Fibroblast of skin of left quadriceps (primary cell): ENCODE measurements around the gene DNAJB6.

Source experiments
- DNase-seq, 2 experiments: peaks; one replicate each; pipeline ENCODE4 v3.0.0-alpha.2; 2013; ENCODE audit warnings: low read depth in 2 of 2

Gene DNAJB6

DNA sequence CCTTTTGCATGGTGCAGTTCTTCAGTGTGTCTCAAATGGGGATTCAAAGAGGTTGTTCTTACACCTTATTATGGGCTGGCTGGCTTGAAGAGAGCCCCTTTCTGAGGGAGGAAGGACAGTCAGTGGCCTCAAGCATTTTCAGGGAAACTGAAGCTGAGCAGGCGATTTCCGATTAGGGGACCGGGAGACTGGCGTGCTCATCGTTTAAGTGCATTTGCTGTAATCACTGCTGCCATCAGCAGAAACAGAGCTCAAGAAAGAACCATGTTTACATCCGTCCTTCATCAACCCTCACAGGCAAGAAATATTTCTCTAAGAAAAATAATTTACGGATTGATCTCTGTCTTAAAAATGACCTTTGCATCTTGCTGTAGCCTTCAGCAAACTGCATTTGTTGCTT lies 32.2 kb downstream of the DNAJB6 start:
- DNase-seq, result no peak

DNA sequence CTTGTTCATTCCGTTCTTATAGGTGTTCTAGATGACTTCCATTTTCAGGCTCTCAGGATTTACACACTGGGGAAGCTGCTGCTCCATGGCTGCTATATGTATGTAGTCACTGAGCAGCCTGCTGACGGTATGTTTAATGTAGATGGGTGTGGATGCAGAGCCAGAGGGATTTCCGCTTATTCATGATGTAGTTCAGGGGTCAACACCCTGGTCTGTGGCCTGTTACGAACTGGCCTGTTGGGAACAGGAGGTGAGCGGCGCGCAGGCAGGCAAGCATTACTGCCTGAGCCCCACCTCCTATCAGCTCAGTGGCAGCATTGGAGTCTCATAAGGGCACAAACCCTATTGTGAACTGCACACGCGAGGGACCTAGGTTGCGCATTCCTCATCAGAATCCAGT lies 33.9 kb downstream of the DNAJB6 start:
- no peak for DNase-seq

DNA sequence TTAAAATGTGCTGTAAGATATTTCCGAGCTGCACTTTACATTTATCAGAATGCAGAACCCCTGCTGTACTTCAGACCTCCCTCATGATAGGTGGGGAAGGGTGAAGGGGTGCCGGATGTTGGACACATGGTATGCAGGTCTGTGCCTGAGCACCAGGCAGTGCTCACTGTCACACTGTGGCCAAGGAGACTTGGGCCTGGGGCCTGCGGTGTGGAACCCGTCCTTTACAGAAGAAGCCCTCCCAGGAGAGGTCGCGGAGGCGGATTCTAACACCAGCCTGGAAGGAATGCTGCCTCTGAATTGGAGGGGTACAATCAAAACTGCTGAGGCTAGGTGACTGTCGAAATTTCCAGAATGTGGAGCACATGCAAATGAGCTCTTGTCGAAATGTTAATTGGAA lies 34.5 kb downstream of the DNAJB6 start:
- no peak for DNase-seq

DNA sequence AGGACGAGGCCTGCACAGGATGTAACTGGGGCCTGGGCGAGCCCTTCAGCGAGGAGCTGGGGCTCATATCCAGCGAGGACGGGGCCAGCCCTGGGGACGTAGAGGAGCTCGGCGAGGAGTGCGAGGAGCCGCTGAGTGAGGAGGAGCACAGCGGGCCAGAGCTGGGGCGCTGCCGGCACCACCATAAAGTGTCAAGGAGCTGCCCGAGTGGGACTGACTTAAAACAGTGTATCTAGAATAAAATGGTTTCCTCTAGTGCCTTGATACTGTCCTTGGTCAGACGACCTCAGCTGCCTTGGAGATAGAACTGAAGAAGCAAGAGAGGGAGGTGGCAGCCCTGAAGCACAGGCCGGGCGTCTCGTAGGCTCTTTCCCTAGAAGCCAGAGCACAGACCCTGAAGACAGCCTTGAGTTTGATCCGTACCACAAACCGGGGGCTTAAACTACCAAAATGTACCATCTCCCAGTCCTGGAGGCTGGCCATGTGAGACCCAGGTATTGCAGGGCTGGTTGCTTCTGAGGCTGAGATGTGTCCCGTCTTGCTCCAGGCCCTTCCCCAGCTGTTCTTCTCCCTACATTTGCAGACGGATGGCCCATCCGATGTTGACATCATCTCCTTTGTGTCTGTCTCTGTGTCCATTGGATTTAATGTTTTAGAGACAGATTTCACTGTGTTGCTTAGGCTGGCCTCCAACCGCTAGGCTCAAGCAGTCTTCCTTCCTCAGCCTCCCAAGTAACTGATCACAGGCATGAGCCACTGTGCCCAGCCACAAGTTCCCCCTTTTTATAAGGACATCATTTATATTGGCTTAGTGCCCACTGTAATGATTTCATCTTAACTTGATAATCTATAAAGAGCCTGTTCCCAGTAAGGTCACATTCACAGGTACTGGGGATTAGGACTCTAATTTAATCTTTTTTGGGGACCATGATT lies 35.8 kb downstream of the DNAJB6 start:
- no peak for DNase-seq

DNA sequence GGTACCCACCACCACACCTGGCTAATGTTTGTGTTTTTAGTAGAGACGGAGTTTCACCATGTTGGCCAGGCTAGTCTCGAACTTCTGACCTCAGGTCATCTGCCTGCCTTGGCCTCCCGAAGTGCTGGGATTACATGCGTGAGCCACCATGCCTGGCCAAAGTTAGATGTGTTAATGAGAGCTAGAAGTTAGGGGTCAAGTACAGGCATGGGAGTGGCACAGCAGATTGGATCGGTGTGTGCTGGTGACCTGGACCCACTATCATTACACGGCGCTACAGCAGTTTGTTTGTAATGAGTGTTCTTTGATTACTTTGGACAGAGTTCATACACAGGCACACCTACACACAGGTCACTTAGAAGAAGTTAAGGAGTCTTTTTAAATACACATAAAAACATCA lies 36.7 kb downstream of the DNAJB6 start:
- DNase-seq, result no peak

DNA sequence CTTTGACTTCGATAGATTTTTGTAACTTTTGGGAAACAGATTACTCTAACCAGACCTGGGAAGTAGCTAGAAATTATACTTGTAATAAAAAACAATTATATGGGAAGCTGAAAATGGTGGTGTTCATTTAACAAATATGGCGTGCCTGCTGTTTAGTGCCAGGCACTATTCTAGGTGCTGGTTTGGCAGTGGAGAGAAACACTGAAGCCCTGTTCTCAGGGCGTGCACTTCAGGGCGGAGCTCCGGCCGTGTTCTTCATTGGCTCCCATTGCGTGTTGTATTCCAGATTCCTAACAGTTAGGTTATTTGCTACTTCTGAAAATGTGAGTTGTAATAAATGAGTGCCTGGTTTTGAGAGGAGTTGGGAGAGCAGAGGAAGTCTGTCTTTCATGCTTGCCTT lies 38.6 kb downstream of the DNAJB6 start:
- DNase-seq, result no peak

DNA sequence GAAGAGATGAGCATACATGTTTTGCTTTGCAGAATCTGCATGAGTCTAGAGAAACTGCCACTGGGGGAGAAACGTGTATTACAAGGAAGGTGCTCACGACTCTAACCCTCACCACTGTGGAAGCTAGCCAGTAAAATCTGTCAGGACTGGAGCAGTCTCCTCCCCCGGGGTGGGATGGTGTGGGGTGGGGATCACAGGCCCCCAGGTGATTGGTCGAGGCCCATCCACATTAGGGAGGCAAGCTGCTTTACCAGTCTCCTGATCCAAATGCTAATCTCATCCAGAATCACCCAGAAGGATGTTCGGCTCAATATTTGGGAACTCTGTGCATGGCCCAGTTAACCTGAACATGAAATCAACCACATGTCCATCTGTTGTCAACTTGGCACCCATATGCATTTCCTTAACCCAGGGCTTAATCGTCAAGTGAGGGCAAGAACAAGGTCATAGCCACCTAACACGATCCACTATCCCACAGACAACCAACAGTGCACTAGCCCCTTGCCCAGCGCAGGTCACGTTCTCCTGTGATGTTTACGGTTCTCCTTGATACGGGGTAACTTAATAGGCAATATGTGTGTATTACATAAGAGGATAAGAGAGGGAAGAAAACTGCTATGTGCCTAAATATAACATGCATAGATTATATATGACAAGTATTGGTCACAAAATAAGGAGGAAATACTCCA lies 40.8 kb downstream of the DNAJB6 start:
- no peak for DNase-seq

DNA sequence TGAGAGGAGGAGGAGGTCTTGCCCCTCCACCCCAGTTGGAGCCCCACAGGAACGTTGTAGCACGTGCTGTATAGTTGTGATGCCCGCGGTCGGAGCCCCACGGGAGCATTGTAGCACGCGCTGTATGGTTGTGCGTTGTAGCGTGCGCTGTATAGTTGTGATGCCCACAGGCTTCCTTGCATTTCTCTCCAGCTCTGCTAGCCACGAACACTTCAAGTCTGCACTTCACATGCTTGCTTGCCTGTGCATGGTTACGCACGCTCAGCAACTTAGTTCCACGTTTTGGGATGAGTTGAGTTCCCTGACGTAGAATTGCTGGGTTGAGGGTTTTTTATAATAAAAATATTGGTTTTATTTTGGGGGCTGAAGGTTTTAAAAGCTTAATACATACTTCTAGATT lies 41.6 kb downstream of the DNAJB6 start:
- DNase-seq, result no peak

DNA sequence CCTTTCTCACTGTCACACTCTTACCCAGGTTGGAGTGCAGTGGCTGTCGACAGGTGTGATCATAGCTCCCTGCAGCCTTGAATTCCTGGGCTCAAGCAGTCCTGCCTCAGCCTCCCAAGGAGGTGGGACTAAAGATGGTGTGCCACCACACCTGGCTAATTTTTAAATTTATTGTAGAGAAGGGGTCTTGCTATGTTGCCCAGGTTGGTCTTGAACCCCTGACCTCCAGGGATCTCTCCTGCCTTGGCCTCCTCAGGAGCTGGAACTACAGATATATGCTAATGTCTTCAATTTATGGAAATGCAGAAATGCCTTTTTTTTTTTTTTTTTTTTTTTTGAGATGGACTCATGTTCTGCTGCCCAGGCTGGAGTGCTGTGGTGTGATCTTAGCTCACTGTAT lies 42.7 kb downstream of the DNAJB6 start:
- no peak for DNase-seq

DNA sequence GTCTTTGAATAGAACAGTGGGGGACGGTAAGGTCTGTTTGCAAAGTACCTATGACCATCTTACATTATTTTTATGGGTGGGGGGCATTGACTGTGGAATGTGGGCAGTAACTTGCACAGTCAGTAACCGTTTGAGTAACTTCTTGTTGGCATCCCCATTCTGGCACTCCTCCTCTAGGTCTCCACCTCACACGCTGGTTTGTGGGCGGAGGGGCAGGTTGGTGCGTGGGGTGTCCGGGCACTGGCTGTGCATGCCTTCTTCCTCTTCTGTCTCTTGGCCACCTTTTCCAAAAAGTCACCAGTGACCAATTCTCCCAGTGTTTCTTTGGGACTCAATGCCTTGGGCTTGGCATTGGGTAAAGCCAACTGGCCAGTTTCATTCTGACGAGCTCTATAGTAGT lies 43.6 kb downstream of the DNAJB6 start:
- DNase-seq, result no peak

DNA sequence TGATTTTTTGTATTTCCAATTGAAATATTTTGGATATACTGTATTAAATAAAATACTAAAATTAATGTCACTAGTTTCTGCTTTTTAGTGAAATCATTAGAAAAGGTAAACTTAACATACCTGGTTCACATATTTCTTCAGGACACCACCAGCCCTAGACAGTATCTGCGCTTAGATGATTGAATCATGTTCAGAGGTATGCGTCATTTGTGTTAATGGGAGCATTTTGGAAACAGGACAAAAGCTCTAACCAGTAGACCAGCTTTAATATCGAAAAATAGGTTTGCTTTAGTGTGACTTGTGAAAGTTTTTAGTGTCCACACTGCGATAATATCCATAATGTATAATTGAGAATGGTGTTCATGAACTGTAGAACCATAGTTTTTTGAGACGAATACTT lies 47.1 kb downstream of the DNAJB6 start:
- no peak for DNase-seq

DNA sequence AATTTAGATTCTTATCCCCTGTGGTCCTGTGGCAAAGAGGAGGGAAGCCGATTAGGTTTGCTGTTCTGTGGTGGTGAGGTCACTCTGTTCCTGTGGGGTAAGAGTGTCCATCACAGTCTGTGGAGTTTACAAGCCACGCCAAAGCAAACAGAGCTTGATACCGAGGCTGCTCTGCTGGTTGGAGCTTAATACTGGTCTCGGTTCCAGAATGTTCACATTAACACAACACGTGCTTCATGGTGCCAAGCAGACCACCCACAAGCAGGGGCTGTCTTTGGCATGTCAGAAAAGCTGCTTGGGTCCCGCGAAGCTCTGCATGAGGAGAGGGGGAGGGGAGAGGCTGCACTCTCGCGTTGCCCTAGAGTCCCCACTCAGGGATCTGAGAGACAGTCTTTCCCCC lies 47.5 kb downstream of the DNAJB6 start:
- DNase-seq, result no peak

DNA sequence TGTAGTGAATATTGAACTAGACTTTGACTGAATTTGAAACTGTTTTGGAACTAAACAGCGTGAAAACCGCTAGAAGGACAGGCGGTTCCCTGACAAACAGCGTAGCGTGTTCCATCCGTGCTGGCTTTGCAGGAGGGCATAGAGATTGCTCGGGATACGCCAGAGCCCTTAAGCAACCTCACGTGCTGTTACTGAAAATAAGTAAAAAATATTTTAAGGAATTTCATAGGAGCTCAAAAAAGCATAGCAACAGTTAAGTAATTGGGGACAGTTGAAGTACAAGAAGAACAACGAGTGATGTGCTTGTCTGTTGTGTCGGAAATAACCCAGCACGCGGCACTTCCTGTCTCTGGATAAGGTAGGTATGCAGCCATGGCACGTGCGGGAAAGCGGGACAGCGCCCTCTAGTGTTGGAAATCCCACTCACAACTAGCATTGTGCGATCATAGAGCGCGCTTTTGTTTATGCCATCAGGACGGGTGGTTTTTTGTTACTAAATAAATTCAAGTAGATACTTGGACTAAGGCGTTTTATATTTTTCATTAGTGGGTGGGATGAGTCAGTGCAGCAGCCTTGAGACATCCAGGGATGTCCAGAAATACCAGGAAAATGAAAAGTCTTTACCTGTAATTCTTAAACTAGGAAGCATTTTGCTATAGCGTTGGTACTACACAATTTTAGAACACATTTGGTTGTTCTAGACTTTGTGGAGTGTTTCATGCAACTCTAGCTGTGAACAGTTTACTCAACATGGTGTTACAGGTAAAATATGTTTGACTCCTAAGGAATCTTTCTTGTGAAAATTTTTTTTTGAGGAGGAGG lies 50.4 kb downstream of the DNAJB6 start:
- DNase-seq, result peak in 1 of 2 experiments; percentile 29

DNA sequence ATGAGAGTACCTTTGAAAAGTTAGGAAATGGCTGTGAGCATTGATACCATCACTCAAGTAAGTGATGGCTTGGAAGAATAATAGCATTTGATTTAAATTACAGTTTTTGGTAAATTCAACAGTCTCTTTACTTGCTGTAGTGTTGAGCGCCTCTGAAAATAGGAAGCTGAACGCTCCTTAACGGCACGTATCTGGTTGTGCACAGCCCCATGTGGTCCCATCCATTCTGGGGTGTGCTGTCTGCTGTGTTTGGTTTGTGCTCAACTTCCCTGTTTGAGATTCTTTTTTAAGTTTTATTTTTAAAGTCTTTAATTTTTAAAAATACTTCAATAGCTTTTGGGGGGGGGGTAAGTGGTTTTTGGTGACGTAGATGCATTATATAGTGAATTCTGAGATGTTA lies 51.5 kb downstream of the DNAJB6 start:
- DNase-seq, result no peak

DNA sequence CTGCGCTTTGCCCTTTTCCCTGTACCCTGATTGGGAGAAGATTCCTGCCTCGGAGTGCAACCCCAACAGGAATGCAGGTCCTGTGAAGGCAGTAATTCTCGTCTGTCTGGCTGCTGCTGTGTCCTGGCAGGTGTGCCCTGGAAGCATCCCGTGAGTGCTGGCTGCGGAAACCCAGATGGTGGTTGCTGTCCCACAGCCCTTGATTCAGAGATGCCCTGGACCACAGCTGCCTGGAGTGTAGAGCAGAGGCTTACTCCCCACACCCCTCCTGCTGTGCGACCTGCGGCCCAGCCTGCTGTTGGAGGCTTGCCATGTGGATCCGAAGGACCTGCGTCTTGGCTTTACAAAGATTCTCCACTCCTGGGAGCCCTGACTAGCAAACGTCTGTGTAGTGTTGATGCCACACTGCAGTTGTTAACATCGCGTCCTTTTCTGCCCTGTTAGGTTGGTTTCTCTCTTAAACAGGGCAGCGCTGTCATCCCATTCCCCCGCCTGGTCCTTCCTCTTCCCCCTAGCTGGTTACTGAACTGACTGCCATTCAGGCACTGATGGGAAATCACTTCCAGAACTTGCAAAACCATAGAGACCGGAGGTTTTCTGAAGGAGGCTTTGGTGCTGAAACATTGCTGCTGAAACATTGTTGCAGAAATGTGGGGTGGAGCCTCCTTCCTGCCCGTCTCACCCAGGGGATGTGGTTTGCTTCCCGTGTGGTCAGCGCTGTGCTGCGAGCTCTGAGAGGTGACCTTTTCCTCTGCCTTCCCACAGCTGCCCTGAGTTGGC lies 53.3 kb downstream of the DNAJB6 start:
- DNase-seq, result no peak

DNA sequence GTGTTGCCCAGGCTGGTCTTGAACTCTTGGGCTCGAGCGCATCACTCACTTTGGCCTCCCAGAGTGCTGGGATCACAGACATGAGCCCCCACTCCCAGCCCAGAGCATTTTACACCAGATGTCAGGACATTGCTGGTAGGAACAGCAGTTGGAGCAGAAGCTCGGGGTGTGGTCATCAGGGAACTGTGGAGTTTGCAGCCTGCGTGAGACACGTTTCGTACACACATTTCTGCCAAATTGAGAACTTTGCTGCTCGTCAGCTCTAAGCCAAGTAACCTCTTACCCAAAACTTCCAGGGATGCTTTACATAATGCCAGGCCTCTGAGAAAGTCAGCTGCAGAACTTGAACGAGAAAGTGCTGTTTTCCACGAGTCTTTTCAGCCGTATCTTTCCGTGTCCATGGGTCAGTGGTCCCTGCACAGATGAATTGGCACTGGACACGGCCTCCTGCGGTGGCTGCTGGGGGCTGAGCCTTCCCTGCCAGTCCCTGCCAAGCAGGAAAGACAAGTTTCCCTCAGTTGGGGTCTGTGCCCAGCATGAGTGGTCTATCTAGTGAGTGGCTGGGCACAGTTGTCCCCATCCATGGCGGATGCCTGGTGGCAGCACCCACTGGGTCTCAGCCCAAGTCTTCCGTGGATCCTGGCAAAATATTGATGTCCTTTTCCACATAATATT lies 54.4 kb downstream of the DNAJB6 start:
- DNase-seq, result no peak

DNA sequence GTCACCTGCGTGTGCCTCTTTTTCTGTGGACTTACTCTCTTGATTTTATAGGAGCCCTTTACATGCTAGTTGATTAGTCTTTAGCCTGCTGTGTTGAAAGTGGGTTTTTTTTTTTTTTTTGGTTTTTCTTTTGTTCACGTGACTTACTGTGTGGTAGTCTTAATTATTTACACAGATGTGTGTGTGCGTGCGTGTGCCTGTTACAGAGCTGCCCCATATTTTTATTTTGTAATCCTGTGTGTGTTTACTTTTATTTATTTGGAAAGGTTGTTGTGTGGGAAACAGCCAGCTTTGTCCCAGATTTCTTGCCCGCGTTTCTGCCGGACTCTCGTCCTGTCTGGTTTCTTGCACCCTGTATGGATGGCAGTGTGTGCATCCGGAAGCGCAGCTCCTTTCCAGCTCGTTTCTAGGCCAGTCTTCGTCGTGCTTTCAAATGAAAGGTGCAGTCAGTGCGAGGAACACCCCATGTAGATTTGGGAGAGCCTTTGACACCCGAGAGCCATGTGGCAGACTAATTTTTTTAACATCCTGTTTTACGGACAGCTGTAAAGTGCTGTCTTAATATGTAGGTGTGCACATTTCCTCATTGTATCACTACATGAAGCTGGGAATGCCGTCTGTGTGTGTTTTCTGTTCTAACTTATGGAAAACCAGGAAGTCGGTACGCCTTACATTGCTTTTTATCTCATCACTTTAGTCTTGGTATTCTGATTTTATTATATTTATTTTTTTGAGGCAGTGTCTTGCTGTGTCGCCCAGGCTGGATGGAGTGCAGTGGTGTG lies 55.6 kb downstream of the DNAJB6 start:
- DNase-seq, result no peak

DNA sequence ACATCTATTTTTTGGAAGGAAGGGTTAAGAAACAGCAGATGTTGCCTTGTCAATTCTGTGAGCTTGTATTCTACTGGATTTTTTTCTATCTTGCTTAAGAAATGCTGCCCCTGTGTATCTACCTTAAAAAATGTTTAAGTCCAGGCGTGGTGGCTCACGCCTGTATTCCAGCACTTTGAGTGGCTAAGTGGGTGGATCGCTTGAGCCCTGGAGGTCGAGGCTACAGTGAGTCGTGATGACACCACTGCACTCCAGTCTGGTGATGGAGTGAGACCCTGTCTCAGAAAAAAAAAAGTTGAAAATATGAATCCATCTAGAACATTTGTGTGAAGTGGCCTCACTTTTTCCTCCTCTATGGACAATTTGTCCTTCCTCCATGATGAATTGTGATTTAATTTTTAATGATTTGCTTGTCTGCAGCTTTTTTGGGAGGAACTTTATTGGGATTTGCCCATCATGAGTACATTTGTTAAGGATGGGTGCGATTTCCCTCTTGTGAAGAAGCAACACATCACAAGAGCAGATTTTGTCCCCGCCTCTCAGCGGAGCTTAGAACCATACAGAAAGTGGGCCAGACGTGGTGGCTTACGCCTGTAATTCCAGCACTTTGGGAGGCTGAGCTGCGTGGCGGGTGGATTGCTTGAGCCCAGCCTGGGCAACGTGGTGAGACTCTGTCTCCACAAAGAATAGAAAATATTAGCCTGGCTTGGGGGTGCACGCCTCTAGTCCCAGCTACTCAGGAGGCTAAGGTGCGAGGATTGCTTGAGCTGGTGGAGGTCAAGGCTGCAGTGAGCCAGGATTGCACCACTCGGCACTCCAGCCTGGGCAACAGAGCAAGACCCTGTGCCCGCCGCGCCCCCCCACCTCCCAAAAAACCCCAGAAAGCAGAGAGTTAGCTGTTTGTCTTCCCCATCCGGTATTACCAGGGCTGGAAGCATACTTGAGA lies 57.7 kb downstream of the DNAJB6 start:
- DNase-seq, result no peak

DNA sequence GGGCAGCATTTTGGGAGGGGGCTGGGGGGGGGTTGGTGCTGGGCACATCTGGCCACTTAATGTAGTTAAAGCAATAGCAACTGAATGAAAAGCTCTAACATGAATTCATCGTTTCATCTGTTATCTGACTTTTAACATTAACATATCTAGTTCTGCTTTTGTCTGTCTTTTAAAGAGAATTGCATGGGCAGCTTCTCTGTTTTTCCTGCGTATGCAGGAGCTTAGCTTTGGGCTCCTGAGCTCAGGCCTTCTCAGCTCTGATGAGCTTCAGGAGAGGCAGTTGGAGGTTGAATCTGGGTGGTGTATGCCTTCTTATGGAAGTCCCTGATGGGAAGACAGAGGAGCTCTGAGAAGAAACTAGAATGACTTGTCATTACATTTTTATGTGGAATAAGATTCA lies 58.4 kb downstream of the DNAJB6 start:
- DNase-seq, result no peak
